Hepatic stellate cell (primary cell): ENCODE results near the gene BCL6B.

Source experiments
- DNase-seq: peaks from one replicate; pipeline ENCODE4 v3.0.0; 2011; ENCODE audit warnings: low spot score

Gene BCL6B

DNA sequence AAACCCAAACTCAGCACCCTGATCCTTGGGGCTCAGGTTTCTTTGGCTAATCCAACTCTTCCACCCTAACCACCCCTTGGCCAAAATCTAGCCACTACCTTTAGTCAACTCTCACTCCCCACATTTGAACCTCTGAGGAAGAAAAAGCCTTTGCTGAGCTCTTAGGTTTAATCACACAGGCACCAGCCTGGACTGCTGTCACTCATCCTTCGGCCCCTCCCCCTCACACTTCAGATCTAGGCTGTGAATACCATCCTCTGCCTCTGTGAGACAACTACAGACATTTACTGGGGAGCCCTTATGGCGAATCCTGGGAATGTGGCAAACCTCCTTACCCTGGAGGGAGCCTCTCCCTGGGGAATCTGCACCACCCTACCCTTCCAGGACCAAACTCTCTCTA lies 15.7 kb upstream of the BCL6B start:
- no peak for DNase-seq

GRCh38 chr17:7010523-7010922 lies 12.3 kb upstream of the BCL6B start:
- DNase-seq: no peak

DNA sequence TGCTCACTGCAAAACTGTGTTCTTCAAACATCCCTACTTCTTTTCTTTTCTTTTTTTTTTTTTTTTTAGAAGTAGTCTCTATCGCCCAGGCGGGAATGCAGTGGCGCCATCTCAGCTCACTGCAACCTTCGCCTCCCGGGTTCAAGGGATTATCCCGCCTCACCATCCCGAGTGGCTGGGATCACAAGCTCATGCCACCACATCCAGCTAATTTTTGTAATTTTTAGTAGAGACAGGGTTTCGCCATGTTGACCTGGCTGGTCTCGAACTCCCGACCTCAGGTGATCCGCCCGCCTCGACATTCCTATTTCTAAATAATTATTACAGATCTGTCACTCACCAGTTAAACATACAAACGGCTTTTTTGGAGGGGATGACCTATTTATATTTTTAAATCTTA lies 11.4 kb upstream of the BCL6B start:
- DNase-seq: no peak

DNA sequence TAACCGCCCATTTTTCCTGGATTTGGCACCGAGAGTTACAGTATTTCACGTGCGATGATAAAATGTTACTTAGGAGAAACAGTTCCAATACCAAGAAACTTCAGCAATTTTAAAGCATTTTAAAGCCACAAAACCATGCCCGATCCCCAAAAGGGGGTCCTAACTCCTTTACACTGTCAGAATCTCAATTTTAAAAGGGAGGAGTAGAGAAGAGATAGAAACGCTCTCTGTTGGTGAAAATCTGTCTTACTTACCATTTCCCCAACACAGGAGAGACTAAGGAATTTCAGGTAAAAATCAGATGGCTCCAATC lies 11.0 kb upstream of the BCL6B start:
- no peak for DNase-seq

- peak; percentile 98 for DNase-seq
Measured at GRCh38 chr17:7014261-7014994, 8.4 kb upstream of the BCL6B start.

DNA sequence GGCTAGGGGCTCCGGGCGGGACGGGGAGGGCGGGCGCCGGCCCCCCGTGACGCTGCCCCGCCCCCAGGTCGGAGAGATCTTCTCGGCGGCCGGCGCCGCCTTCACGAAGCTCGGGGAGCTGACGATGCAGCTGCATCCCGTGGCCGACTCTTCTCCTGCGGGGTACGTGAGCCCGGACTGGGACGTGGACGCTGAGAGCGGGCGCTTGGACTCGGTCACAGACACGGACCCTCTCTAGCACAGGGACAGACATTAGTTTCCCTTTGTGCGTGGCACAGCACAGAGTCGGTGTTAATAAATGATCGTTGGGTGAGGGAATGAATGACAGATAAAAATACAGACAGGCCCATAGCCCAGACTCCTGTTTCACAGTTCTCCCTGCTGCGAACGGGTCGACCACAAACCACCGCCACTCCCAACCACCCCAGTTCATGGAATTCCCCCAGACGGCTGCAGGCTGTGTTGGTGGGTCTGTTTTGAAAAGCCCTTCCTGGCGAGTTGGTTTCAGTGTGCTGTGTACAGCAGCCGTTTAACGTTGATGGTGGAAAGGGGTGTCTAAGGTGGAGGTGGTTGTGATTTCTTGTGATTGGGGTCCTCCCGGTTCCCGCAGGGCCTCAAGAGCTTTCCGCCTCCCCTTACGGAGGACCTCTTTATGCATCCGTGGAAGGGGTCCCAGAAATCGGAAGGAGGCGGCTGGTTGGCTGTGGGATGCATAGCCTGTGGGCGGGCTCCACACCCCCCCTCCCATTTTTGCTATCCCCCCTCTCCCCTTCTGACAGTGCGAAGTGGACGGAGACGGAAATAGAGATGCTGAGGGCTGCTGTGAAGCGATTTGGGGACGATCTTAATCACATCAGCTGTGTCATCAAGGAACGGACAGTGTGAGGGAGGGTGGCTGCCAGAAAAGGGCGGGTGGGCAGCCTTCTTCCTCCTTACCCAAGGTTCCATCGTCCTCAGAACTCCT lies 7.6 kb upstream of the BCL6B start:
- peak; percentile 71 for DNase-seq

GRCh38 chr17:7016418-7016817 lies 6.4 kb upstream of the BCL6B start:
- no peak for DNase-seq

DNA sequence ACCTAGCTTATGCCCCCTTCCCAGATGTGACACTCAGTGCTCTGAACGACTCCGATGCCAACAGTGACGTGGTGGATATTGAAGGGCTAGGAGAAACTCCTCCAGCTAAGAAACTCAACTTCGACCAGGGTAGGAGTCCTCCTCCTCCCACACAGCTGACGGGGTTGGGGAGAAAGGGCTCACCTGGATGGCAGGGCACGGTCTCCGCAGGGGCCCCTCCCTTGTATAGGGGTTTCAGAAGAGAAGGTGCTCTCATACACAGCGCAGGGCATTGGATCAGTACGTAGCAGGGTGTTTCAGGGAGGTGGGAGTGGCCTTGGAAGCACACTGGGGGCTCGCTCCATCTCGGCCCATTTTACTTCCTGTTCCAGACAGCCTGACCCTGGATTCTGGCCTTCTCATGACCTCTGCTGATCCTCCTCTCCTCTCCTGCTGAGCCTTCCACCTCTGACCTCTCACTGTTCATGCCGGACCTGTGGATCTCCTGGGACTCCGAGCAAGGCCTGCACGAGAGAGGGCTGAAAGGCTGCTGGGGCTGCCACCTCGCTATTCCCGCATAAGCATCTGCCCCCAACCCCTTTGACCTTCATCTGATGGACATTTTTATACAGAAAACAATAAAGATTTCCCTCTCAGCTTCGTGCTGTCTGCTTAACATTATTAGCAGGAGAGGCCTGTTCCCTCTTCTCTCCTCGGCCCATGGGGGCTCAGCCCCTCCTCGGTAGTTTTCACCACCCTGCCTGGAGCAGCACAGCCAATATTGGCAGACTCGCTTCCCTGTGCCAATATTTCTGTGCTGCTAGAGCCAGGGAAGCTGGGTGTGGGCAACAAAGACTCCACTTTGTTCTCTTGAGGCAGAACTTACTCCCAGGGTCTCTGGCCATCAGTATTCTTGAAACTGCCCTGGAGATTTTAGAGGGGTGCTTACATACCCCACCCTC lies 5.7 kb upstream of the BCL6B start:
- DNase-seq: no peak

DNA sequence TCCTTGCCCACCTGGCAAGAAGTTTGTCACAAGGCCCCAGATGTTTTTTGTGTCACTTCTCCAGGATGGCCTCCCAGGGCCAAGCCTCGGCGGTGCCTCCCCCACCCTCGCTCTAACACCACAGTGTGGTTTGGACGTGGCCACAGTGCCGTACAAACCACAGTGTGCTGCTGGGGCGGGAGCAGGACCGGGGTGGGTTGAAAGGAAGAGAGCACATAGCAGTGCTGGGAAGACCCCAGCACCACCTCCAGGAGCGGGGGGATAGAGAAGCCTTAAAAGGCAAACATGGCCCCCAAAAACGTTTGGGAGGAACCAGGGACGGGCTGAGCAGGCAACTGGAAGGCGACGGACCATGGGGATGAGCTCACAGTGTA lies 5.0 kb upstream of the BCL6B start:
- DNase-seq: no peak

GRCh38 chr17:7018331-7018964 lies 4.4 kb upstream of the BCL6B start:
- DNase-seq: no peak

DNA sequence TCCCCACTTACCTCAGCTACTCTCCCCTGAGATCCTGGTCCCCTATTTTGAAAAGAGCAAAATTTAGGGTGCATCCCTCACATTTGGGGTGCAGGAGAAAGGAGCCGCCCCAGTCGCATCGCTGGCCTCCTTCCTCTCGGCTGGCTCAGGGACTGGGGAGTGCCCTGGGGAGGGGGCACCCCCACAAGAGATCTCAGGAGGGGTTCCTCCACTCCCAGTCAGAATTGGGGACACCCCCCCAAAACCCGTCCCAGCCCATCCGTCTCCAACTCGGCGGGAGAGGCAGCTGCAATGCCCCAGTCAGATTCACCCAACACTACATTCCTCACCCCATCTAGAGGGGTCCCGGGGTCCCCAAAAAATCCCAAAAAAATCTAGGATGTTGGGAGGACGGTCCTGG lies 3.5 kb upstream of the BCL6B start:
- no peak for DNase-seq

DNA sequence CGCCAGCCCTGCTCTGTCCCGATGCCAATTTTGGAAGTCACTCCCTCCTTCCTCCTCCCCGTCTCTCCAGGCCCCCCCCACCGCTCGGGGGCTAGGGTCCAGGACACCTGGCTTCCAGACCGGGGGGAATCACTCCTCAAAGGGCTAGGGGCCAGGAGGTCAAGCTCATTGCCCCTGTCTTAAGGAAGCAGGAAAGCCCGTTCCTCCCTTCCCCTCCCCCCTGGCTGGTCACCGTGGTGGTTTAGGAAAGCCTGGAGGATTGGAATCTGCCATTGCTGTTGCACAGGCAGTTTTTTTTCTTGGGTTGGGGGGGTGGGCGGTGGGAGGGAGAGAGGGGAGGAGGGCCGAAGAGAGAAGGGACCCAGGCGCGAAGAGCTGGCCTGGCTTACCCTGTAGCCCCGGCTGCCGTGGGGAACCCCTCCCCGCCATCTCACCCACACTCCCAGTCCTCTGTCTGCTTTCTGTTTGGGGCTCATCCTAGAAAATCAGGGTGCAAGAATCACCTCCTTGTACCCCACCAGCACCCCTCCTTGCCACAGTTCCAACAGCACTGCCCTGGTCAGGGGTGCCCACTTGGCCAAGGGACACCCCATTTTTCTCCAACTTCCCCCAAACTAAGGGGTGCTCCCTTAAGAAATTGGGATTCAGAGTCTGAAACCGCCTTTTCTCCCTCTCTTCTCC lies 2.9 kb upstream of the BCL6B start:
- DNase-seq: peak; percentile 85

GRCh38 chr17:7020894-7021664 lies 1.8 kb upstream of the BCL6B start:
- DNase-seq: no peak

- DNase-seq: peak; percentile 92
Measured at GRCh38 chr17:7021993-7022778, 664 bp upstream of the BCL6B start.

DNA sequence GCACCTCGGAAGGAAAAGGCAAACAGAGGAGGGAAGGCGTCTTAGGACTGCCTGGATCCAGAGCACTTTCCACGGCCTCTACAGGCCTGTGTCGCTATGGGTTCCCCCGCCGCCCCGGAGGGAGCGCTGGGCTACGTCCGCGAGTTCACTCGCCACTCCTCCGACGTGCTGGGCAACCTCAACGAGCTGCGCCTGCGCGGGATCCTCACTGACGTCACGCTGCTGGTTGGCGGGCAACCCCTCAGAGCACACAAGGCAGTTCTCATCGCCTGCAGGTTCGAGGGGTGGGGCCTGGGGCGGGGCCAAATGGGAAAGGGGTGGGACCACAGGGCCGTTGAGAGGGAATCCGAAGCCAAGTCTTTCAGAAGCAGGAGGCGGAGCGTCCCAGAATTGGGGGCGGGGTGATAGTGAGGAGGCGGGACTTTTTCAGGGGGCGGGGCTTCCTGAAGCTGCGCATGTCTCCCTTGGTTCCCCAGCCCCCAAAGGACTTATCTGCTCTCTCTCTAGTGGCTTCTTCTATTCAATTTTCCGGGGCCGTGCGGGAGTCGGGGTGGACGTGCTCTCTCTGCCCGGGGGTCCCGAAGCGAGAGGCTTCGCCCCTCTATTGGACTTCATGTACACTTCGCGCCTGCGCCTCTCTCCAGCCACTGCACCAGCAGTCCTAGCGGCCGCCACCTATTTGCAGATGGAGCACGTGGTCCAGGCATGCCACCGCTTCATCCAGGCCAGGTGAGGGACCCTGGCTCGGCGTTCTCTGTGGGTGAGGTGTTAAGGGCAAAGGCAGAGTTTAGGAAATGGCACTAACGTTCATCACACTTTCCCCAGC lies 939 bp downstream of the BCL6B start:
- DNase-seq: peak; percentile 82

DNA sequence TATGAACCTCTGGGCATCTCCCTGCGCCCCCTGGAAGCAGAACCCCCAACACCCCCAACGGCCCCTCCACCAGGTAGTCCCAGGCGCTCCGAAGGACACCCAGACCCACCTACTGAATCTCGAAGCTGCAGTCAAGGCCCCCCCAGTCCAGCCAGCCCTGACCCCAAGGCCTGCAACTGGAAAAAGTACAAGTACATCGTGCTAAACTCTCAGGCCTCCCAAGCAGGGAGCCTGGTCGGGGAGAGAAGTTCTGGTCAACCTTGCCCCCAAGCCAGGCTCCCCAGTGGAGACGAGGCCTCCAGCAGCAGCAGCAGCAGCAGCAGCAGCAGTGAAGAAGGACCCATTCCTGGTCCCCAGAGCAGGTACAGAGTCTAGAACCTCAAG lies 1.5 kb downstream of the BCL6B start:
- no peak for DNase-seq

DNA sequence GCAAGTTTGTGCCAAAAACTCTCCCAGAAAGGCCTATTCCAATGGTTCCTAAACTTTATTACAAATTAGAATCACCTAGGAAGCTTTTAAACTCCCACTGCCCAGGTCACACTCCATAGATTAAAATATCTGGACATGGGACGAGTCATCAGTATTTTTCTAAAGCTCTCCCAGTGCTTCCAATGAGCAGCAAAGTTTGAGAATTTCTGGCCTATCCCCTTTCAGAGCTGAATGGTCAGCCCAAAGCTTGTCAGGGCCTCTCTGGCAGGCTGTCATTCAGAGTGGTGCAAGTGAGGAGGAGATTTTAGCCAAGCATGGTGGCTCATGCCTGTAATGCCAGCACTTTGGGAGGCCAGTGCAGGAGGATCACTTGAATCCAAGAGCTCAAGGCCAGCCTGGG lies 2.4 kb downstream of the BCL6B start:
- no peak for DNase-seq

DNA sequence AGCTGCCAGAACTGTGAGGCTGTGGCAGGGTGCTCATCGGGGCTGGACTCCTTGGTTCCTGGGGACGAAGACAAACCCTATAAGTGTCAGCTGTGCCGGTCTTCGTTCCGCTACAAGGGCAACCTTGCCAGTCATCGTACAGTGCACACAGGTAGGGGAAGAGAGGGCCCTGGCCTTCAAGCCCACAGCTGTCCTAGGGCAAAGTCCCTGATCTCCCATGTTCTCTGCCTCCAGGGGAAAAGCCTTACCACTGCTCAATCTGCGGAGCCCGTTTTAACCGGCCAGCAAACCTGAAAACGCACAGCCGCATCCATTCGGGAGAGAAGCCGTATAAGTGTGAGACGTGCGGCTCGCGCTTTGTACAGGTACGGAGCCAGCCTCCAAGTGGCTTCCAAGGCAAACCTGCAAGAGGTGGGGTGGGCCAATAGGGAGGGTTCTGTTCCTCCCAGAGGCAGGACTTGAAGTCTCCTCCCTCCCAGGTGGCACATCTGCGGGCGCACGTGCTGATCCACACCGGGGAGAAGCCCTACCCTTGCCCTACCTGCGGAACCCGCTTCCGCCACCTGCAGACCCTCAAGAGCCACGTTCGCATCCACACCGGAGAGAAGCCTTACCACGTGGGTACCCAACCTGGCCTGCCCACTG lies 3.7 kb downstream of the BCL6B start:
- DNase-seq: no peak
